HL-60 (cell line): ENCODE results near the gene RTF1.

Experiments
- DNase-seq, 2 experiments: peaks; one replicate each; pipeline ENCODE4 v3.0.0-alpha.2; 2010 to 2020; ENCODE audit warnings: low read depth in 1 of 2, low spot score in 1 of 2
- H3K27ac ChIP-seq: fragments of 250-450 bp; sonication (Bioruptor Pico); replicated peaks from 2 replicates; pipeline ENCODE4 v1.5.1; 2020; ENCODE audit warnings: mild to moderate bottlenecking, moderate library complexity
- H3K27me3 ChIP-seq: fragments of 250-450 bp; sonication (Bioruptor Pico); 2 replicates; pipeline ENCODE4 v1.5.1; 2021; ENCODE audit warnings: mild to moderate bottlenecking, moderate library complexity; ENCODE audit not compliant: insufficient read depth, poor library complexity, severe bottlenecking
- H3K4me3 ChIP-seq: replicated peaks from 2 replicates; pipeline ENCODE4 v1.5.1; 2011; ENCODE audit warnings: mild to moderate bottlenecking, control low read depth, low read length; ENCODE audit not compliant: insufficient read depth
- CTCF ChIP-seq: IDR thresholded peaks from one replicate; pipeline ENCODE4 v1.5.1; 2011; ENCODE audit warnings: low read length, control low read depth, inconsistent platforms; ENCODE audit not compliant: insufficient read depth
- GABPA ChIP-seq: IDR thresholded peaks from 2 replicates; pipeline ENCODE4 v1.6.1; 2012; ENCODE audit warnings: low read depth
- POLR2AphosphoS5 ChIP-seq: IDR thresholded peaks from 2 replicates; pipeline ENCODE4 v1.6.1; 2012; ENCODE audit warnings: low read depth
- REST ChIP-seq: IDR thresholded peaks from 2 replicates; pipeline ENCODE4 v1.6.1; 2012; ENCODE audit warnings: low read depth; ENCODE audit not compliant: insufficient replicate concordance
- SPI1 ChIP-seq: IDR thresholded peaks from 2 replicates; pipeline ENCODE4 v1.6.1; 2012; ENCODE audit warnings: low read depth, mild to moderate bottlenecking, borderline replicate concordance

RTF1 gene

GRCh38 chr15:41512512-41512939 lies 95.6 kb downstream of the RTF1 start:
- Histone ChIP-seq H3K4me3 (peak overlapping the region; percentile 30; the same call in 1 of the 2 replicates), H3K27me3 (peaks cover 16% of the 10 kb centered on the region), H3K27ac (no peak overlapping the region)
- TF ChIP-seq SPI1 (no peak), CTCF (no peak), GABPA (no peak), POLR2AphosphoS5 (no peak), REST (no peak)
- no peak for DNase-seq

- DNase-seq: peak in 1 of 2 experiments; percentile 58
- Histone ChIP-seq H3K27ac (no peak overlapping the region), H3K27me3 (peaks cover 16% of the 10 kb centered on the region), H3K4me3 (peak overlapping the region; percentile 30)
- no peak for TF ChIP-seq SPI1
- no peak for TF ChIP-seq CTCF
- TF ChIP-seq POLR2AphosphoS5: no peak
- no peak for TF ChIP-seq GABPA
- no peak for TF ChIP-seq REST
Observed at GRCh38 chr15:41512940-41513505, 96.1 kb downstream of the RTF1 start.

GRCh38 chr15:41513506-41514227 lies 96.8 kb downstream of the RTF1 start, which contains the start of gene LTK:
Gene LTK (minus strand): TSS chr15:41513827. CDS start chr15:41513709, 118 bp downstream.
- Histone ChIP-seq H3K4me3 (peak within 1 kb of the TSS; percentile 30), H3K27ac (no peak within 1 kb of the TSS), H3K27me3 (peaks cover 16% of the 10 kb centered on the region)
- DNase-seq: no peak
- no peak for TF ChIP-seq CTCF
- no peak for TF ChIP-seq REST
- no peak for TF ChIP-seq GABPA
- TF ChIP-seq POLR2AphosphoS5: no peak
- no peak for TF ChIP-seq SPI1
